ENCODE results near the gene MTHFD1L.

GRCh38 chr6:150905769-150906168 lies 40.3 kb downstream of the MTHFD1L start:
- TF ChIP-seq RFX5 (IDR thresholded peaks at IDR 0.05; ENCODE audit: low read depth, low read length): no peak
- TF ChIP-seq SIN3A (IDR thresholded peaks at IDR 0.05; ENCODE audit: borderline replicate concordance in 2 of 2, control insufficient read depth in 1 of 2, low read depth in 2 of 2, low read length in 2 of 2): no peak
- no peak for TF ChIP-seq JUND (IDR thresholded peaks at IDR 0.05; ENCODE audit: borderline replicate concordance, low read depth, low read length)
- no peak for TF ChIP-seq JUND (tag; IDR thresholded peaks at IDR 0.05; ENCODE audit: borderline replicate concordance, low read depth, low read length)
- TF ChIP-seq SREBF2 (CRISPR knock-in tag; IDR thresholded peaks at IDR 0.05): no peak
- no peak for TF ChIP-seq ATF6 (CRISPR knock-in tag; IDR thresholded peaks at IDR 0.05)
- peak; percentile 46 to 77 (median 61); a peak in 5 of 6 replicates for TF ChIP-seq CTCF (IDR thresholded peaks at IDR 0.05 in 2 of 3, conservative IDR thresholded peaks at IDR 0.05 in 1 of 3; ENCODE audit: insufficient read depth in 2 of 3, low read depth in 1 of 3, low read length in 3 of 3)
- TF ChIP-seq ZZZ3 (IDR thresholded peaks at IDR 0.05): no peak
- no peak for TF ChIP-seq ELK1 (CRISPR knock-in tag; IDR thresholded peaks at IDR 0.05)
- TF ChIP-seq MECOM (CRISPR knock-in tag; IDR thresholded peaks at IDR 0.05): no peak

Measured in K562 (cell line).